Panc1 (cell line): ENCODE data around the gene RFX8.

Source experiments
- POLR2AphosphoS5 ChIP-seq: IDR thresholded peaks from 2 replicates; pipeline ENCODE4 v1.6.1; 2012; ENCODE audit warnings: mild to moderate bottlenecking, low read depth, low read length, moderate library complexity
- SIN3A ChIP-seq: IDR thresholded peaks from 2 replicates; pipeline ENCODE4 v1.6.1; 2012; ENCODE audit warnings: low read depth, mild to moderate bottlenecking, low read length, moderate library complexity, borderline replicate concordance; ENCODE audit not compliant: insufficient read depth
- TF ChIP-seq, protein P1 (sequence below): fragments of 450-650 bp; IDR thresholded peaks from 2 replicates; pipeline ENCODE4 v1.5.1; 2017; ENCODE audit warnings: mild to moderate bottlenecking
- TF ChIP-seq, protein P2 (sequence below), 2 experiments: IDR thresholded peaks; 2 replicates each; pipeline ENCODE4 v1.6.1; 2011 to 2012; ENCODE audit warnings: low read depth in 2 of 2, control low read depth in 1 of 2, low read length in 1 of 2, mild to moderate bottlenecking in 1 of 2, moderate library complexity in 1 of 2; ENCODE audit not compliant: insufficient read depth in 1 of 2

DNA sequence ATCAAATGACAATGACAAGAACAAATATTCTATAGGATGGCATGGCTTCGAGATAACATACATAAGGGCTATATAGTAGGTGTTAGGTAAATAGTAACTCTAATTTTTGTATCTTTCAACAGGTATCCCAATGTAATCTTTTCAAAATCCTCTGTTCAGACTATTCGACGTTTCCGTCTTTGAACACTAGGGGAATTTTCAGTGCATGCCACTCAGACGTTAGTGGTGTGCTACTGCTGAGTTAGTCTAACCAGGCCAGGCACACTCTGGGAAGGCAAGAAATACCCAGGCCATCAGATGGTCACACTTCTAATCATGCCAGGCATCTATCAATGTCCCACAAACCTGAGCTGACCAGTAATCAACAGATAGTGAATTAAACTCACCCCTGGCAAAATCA, 73.0 kb downstream of the RFX8 start:
- TF ChIP-seq, protein P1, sequence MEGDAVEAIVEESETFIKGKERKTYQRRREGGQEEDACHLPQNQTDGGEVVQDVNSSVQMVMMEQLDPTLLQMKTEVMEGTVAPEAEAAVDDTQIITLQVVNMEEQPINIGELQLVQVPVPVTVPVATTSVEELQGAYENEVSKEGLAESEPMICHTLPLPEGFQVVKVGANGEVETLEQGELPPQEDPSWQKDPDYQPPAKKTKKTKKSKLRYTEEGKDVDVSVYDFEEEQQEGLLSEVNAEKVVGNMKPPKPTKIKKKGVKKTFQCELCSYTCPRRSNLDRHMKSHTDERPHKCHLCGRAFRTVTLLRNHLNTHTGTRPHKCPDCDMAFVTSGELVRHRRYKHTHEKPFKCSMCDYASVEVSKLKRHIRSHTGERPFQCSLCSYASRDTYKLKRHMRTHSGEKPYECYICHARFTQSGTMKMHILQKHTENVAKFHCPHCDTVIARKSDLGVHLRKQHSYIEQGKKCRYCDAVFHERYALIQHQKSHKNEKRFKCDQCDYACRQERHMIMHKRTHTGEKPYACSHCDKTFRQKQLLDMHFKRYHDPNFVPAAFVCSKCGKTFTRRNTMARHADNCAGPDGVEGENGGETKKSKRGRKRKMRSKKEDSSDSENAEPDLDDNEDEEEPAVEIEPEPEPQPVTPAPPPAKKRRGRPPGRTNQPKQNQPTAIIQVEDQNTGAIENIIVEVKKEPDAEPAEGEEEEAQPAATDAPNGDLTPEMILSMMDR: peak; percentile 49; the same call in 1 of the 2 replicates
- TF ChIP-seq, protein P2, sequence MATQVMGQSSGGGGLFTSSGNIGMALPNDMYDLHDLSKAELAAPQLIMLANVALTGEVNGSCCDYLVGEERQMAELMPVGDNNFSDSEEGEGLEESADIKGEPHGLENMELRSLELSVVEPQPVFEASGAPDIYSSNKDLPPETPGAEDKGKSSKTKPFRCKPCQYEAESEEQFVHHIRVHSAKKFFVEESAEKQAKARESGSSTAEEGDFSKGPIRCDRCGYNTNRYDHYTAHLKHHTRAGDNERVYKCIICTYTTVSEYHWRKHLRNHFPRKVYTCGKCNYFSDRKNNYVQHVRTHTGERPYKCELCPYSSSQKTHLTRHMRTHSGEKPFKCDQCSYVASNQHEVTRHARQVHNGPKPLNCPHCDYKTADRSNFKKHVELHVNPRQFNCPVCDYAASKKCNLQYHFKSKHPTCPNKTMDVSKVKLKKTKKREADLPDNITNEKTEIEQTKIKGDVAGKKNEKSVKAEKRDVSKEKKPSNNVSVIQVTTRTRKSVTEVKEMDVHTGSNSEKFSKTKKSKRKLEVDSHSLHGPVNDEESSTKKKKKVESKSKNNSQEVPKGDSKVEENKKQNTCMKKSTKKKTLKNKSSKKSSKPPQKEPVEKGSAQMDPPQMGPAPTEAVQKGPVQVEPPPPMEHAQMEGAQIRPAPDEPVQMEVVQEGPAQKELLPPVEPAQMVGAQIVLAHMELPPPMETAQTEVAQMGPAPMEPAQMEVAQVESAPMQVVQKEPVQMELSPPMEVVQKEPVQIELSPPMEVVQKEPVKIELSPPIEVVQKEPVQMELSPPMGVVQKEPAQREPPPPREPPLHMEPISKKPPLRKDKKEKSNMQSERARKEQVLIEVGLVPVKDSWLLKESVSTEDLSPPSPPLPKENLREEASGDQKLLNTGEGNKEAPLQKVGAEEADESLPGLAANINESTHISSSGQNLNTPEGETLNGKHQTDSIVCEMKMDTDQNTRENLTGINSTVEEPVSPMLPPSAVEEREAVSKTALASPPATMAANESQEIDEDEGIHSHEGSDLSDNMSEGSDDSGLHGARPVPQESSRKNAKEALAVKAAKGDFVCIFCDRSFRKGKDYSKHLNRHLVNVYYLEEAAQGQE (IDR thresholded peaks at IDR 0.05; ENCODE audit: insufficient read depth in 1 of 2, low read depth in 2 of 2, low read length in 1 of 2): no peak
- no peak for TF ChIP-seq SIN3A
- no peak for TF ChIP-seq POLR2AphosphoS5
